Retinal pigment epithelial cell (primary cell): ENCODE results near the gene VASH2.
"Not testable (repeated sequence)": the region's sequence is repeated elsewhere in the genome, so short reads cannot be mapped to it uniquely, and the experiment has no call there.

ENCODE experiments used
- DNase-seq: peaks from one replicate; pipeline ENCODE4 v3.0.0-alpha.2; 2010; ENCODE audit warnings: low read depth
- H3K4me3 ChIP-seq: 2 replicates; pipeline ENCODE4 v1.5.1; 2011; ENCODE audit warnings: mild to moderate bottlenecking, low read length, control low read depth, moderate library complexity
- CTCF ChIP-seq: conservative IDR thresholded peaks from 2 replicates; pipeline ENCODE4 v1.5.1; 2011; ENCODE audit warnings: low read depth, low read length, control low read depth, inconsistent platforms

The VASH2 gene

GRCh38 chr1:213019450-213019849, 69.1 kb downstream of the VASH2 start:
- H3K4me3 ChIP-seq: no peak overlapping the region
- no peak for TF ChIP-seq CTCF
- no peak for DNase-seq

- H3K4me3 ChIP-seq: no peak overlapping the region
- DNase-seq: no peak
- TF ChIP-seq CTCF: no peak
Observed at GRCh38 chr1:213020016-213020415, 69.7 kb downstream of the VASH2 start.

DNA sequence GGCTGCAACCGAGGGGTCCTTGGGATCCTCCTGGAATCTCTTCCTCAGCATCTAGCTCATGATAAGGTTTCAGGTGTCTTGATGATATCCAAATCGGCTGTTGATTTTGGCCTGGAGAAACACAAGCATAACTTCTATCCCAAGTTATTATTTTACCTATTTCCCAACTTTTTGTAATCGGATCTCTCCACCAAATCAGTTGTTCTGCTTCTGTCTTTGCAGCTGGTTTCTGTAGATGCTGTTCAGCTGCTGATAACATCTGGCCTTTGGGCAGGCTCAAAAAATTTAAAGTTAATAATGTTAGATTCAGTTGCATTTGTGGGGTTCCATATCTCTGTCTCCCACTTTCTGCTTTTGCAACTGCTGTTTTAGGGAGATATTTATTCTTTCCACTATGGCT, 76.7 kb downstream of the VASH2 start:
- DNase-seq: not testable (repeated sequence)

GRCh38 chr1:213032651-213033050, 82.3 kb downstream of the VASH2 start:
- no peak overlapping the region for H3K4me3 ChIP-seq
- no peak for TF ChIP-seq CTCF
- no peak for DNase-seq

More for the DNA sequence above, 76.7 kb downstream of the VASH2 start:
- not testable (repeated sequence) for H3K4me3 ChIP-seq

DNA sequence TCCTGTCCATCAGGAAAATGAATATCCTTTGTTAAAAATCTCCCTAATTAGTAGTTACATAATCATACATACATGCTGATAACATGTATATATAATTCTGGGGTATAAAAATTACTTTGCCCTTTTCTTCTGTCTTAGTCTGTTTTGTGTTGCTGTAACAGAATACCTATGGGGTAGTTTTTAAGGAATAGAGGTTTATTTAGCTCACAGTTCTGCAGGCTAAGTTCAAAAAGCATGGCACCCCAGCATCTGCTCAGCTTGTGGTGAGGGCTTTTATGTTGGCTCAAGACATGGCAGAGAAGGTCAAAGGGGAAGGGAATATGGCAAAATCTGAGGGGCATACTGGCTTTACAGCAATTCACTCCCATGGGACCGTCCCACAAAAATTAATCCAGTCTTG, 84.4 kb downstream of the VASH2 start:
- H3K4me3 ChIP-seq: no peak overlapping the region
- TF ChIP-seq CTCF: no peak
- DNase-seq: no peak

GRCh38 chr1:213035573-213035972, 85.2 kb downstream of the VASH2 start:
- TF ChIP-seq CTCF: no peak
- H3K4me3 ChIP-seq: no peak overlapping the region
- DNase-seq: no peak
